ENCODE measurements around the gene CMPK2. TPM values are rescaled to one million over a fixed set of nuclear protein-coding genes. Genes with fewer than 3 reads are reported as not detected.

Gene CMPK2
- total RNA-seq, 1 experiment from 2014 or later = 5.0 TPM

DNA sequence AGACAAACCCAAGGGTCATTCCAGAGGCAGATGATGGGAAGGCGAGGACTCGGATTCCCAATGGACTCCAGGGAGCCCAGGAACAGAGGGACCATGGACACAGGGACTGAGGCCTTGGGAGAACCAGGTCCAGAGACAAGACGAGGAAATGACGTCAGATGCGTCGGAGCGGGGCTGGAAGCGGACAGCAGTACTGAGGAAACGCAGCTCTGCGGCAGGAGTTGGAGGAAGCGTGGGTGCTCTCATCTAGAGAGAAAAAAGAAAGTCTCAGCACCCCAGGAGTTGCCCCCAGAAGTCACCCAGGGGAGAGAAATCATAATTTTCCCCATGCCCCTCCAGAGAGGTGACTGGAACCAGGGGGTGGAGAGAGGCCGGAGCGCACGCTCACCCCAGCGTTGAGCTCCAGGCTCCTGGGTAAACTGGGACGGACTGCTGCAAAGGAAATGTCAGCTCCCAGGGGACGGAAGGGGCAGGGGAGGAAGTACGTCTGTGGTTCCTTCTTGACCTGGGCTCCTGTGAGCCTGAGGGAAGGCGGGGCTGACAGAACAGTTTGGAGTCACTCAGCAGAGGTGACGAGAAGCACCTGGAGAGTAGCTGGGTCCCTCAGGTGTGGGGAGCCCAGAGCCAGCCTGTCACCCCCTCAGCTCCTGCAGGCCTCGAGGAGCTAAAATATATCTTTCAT, 44.7 kb downstream of the CMPK2 start:
- TF ChIP-seq EZH2phosphoT487 (IDR thresholded peaks at IDR 0.05; ENCODE audit: borderline replicate concordance, low read length) = no peak
- TF ChIP-seq, protein P1, sequence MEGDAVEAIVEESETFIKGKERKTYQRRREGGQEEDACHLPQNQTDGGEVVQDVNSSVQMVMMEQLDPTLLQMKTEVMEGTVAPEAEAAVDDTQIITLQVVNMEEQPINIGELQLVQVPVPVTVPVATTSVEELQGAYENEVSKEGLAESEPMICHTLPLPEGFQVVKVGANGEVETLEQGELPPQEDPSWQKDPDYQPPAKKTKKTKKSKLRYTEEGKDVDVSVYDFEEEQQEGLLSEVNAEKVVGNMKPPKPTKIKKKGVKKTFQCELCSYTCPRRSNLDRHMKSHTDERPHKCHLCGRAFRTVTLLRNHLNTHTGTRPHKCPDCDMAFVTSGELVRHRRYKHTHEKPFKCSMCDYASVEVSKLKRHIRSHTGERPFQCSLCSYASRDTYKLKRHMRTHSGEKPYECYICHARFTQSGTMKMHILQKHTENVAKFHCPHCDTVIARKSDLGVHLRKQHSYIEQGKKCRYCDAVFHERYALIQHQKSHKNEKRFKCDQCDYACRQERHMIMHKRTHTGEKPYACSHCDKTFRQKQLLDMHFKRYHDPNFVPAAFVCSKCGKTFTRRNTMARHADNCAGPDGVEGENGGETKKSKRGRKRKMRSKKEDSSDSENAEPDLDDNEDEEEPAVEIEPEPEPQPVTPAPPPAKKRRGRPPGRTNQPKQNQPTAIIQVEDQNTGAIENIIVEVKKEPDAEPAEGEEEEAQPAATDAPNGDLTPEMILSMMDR (conservative IDR thresholded peaks at IDR 0.05; ENCODE audit: low read depth, low read length) = no peak
- no peak for TF ChIP-seq EZH2 (IDR thresholded peaks at IDR 0.05; ENCODE audit: low read length, unreplicated experiment)
- Histone ChIP-seq H3K27me3 (ENCODE audit: low read length) (peaks cover 47% of the 10 kb centered on the region), H3K4me3 (ENCODE audit: low read length) (no peak overlapping the region), H3K9ac (ENCODE audit: low read length) (no peak overlapping the region), H3K9me3 (ENCODE audit: low read length) (no peaks in the 10 kb centered on the region), H3K4me1 (ENCODE audit: insufficient read depth, low read length) (no peaks in the 10 kb centered on the region), H2AFZ (ENCODE audit: low read length) (no peak overlapping the region), H3K9me2 (replicated peaks; ENCODE audit: low read length) (no peaks in the 10 kb centered on the region), H3F3A (ENCODE audit: low read length, unreplicated experiment) (no peaks in the 10 kb centered on the region), H3K36me3 (ENCODE audit: low read depth, low read length) (no peaks in the 10 kb centered on the region), H3K27ac (ENCODE audit: low read length) (no peak overlapping the region), H4K20me1 (ENCODE audit: low read length) (no peaks in the 10 kb centered on the region), H3K4me2 (ENCODE audit: low read length) (no peak overlapping the region), H3K79me2 (ENCODE audit: low read length) (no peaks in the 10 kb centered on the region)
- POLR2A ChIA-PET (ENCODE audit: unreplicated experiment) = no interaction called here
- ATAC-seq (no peak), DNase-seq (no peak)
- CTCF ChIA-PET = no interaction called here
- intact Hi-C loops (cut with micrococcal nuclease) = no loop called here
- BruUV-seq (replicated peaks) = no TSS peak

DNA sequence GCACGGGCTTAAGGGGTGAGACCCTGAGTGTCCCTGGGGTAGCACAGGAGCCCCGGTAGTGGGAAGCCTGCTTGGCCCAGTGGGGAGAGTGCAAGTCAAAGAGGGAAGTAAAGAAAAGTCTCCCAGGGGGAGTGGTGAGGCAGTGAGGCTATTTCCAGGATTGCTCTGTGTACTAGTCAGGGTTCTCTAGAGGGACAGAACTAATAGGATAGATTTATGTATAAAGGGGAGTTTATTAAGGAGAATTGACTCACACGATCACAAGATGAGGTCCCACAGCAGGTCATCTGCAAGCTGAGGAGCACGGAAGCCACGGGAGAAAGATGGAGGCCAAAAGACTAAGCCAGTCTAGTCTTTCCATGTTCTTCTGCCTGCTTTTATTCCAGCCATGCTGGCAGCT, 45.5 kb downstream of the CMPK2 start:
- ChIA-PET POLR2A (ENCODE audit: unreplicated experiment) (no interaction called here), CTCF (no interaction called here)
- BruUV-seq (replicated peaks) = no TSS peak
- no peak for ATAC-seq
- Histone ChIP-seq H3K27me3 (ENCODE audit: low read length) (peaks cover 47% of the 10 kb centered on the region), H2AFZ (ENCODE audit: low read length) (no peak overlapping the region), H4K20me1 (ENCODE audit: low read length) (no peaks in the 10 kb centered on the region), H3K36me3 (ENCODE audit: low read depth, low read length) (no peaks in the 10 kb centered on the region), H3K4me2 (ENCODE audit: low read length) (no peak overlapping the region), H3K9me2 (replicated peaks; ENCODE audit: low read length) (no peaks in the 10 kb centered on the region), H3K4me1 (ENCODE audit: insufficient read depth, low read length) (no peaks in the 10 kb centered on the region), H3K9ac (ENCODE audit: low read length) (no peak overlapping the region), H3K27ac (ENCODE audit: low read length) (no peak overlapping the region), H3F3A (ENCODE audit: low read length, unreplicated experiment) (no peaks in the 10 kb centered on the region), H3K9me3 (ENCODE audit: low read length) (no peaks in the 10 kb centered on the region), H3K4me3 (ENCODE audit: low read length) (no peak overlapping the region), H3K79me2 (ENCODE audit: low read length) (no peaks in the 10 kb centered on the region)
- intact Hi-C loops (cut with micrococcal nuclease) = no loop called here
- no peak for TF ChIP-seq EZH2phosphoT487 (IDR thresholded peaks at IDR 0.05; ENCODE audit: borderline replicate concordance, low read length)
- no peak for TF ChIP-seq EZH2 (IDR thresholded peaks at IDR 0.05; ENCODE audit: low read length, unreplicated experiment)
- TF ChIP-seq, protein P1 (conservative IDR thresholded peaks at IDR 0.05; ENCODE audit: low read depth, low read length) = no peak
- DNase-seq = no peak

DNA sequence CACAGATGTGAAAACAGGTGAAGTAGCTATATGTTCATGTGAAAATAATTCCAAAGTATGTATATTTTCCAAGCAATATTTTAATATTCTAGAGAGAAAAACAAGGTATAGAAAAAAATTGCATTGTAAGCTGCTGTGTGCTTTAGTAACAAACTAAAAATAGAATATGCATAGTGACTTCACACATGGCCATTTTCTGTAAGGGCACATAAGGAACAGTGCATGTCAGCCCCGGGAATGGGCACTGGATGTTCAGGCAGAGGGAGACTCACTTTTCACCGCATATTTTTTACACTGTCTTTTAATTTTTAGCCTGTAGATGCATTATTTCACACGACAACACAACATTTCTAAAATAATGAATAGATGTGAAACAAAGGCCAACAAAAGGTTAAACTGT, 46.0 kb downstream of the CMPK2 start:
- BruUV-seq (replicated peaks) = no TSS peak
- H3K9me2 ChIP-seq (replicated peaks; ENCODE audit: low read length) = no peaks in the 10 kb centered on the region
- no peak overlapping the region for H2AFZ ChIP-seq (ENCODE audit: low read length)
- TF ChIP-seq, protein P1 (conservative IDR thresholded peaks at IDR 0.05; ENCODE audit: low read depth, low read length) = no peak
- no peak overlapping the region for H3K4me3 ChIP-seq (ENCODE audit: low read length)
- peaks cover 47% of the 10 kb centered on the region for H3K27me3 ChIP-seq (ENCODE audit: low read length)
- H3K4me2 ChIP-seq (ENCODE audit: low read length) = no peak overlapping the region
- no peaks in the 10 kb centered on the region for H3K79me2 ChIP-seq (ENCODE audit: low read length)
- ATAC-seq (no peak), DNase-seq (no peak)
- POLR2A ChIA-PET (ENCODE audit: unreplicated experiment) = no interaction called here
- CTCF ChIA-PET = no interaction called here
- intact Hi-C loops (cut with micrococcal nuclease) = no loop called here
- no peaks in the 10 kb centered on the region for H4K20me1 ChIP-seq (ENCODE audit: low read length)
- no peak overlapping the region for H3K27ac ChIP-seq (ENCODE audit: low read length)
- H3K9me3 ChIP-seq (ENCODE audit: low read length) = no peaks in the 10 kb centered on the region
- no peaks in the 10 kb centered on the region for H3K36me3 ChIP-seq (ENCODE audit: low read depth, low read length)
- no peaks in the 10 kb centered on the region for H3K4me1 ChIP-seq (ENCODE audit: insufficient read depth, low read length)
- H3F3A ChIP-seq (ENCODE audit: low read length, unreplicated experiment) = no peaks in the 10 kb centered on the region
- H3K9ac ChIP-seq (ENCODE audit: low read length) = no peak overlapping the region
